Measurements from ENCODE around the gene ZNF254.

- TF ChIP-seq SUPT20H (IDR thresholded peaks at IDR 0.05; ENCODE audit: borderline replicate concordance, control insufficient read depth, low read depth, low read length) (no peak), SP1 (IDR thresholded peaks at IDR 0.05; ENCODE audit: low read depth, low read length) (no peak), CEBPB (IDR thresholded peaks at IDR 0.05; ENCODE audit: borderline replicate concordance in 1 of 2, low read depth in 2 of 2, low read length in 2 of 2) (no peak), GATAD2B (conservative IDR thresholded peaks at IDR 0.05; ENCODE audit: low read depth) (no peak), ESRRA (IDR thresholded peaks at IDR 0.05; ENCODE audit: low read length) (no peak), POLR2A (IDR thresholded peaks at IDR 0.05; ENCODE audit: low read depth, low read length) (no peak), ZNF687 (IDR thresholded peaks at IDR 0.05) (no peak), EZH2 (IDR thresholded peaks at IDR 0.05; ENCODE audit: borderline replicate concordance, control insufficient read depth, low read depth, low read length) (no peak), ATF3 (IDR thresholded peaks at IDR 0.05; ENCODE audit: borderline replicate concordance, extremely low read depth, low read depth, low read length) (no peak)
These were observed 72.7 kb downstream of the ZNF254 start for GRCh38 chr19:24159707-24160106.
